A673 (cell line): ENCODE data around the gene BGN.

ENCODE experiments used
- CTCF ChIP-seq: fragments of 300-800, 200-600 bp; sonication (generic); conservative IDR thresholded peaks from 2 replicates; pipeline ENCODE4 v1.5.1; 2017; ENCODE audit warnings: low read depth, mild to moderate bottlenecking, antibody characterized with exemption, low read length, moderate library complexity, mixed read lengths
- EZH2 ChIP-seq: fragments of 200-600 bp; sonication (generic); IDR thresholded peaks from 2 replicates; pipeline ENCODE4 v1.6.1; 2017; ENCODE audit warnings: borderline replicate concordance, low read depth, mild to moderate bottlenecking, mixed read lengths, antibody characterized with exemption, low read length; ENCODE audit not compliant: poor library complexity, severe bottlenecking

- TF ChIP-seq CTCF: no peak
- TF ChIP-seq EZH2: no peak
Observed at GRCh38 chrX:153510383-153510782, 15.6 kb downstream of the BGN start.
